Activated CD8-positive, alpha-beta memory T cell treated with anti-CD3 and anti-CD28 coated beads, Interleukin-2, amount 50 U/mL, for 24 hours (primary cell): Measurements from ENCODE around the gene KANSL2.
"Not testable (repeated sequence)": the region's sequence is repeated elsewhere in the genome, so short reads cannot be mapped to it uniquely, and the experiment has no call there.

Experiments
- DNase-seq: peaks from one replicate; pipeline ENCODE4 v3.0.0-alpha.2; 2020; ENCODE audit errors: extremely low read depth

The KANSL2 gene

GRCh38 chr12:48683534-48683933 is 1.5 kb upstream of the KANSL2 start:
- no peak for DNase-seq

- no peak for DNase-seq
Measured at GRCh38 chr12:48682927-48683326, 889 bp upstream of the KANSL2 start.

- DNase-seq = not testable (repeated sequence)
Measured at GRCh38 chr12:48682533-48682905, 481 bp upstream of the KANSL2 start.

- no peak for DNase-seq
Measured at GRCh38 chr12:48681399-48681709, 684 bp downstream of the KANSL2 start.

- DNase-seq = no peak
Measured at GRCh38 chr12:48680861-48681260, 1.2 kb downstream of the KANSL2 start.

GRCh38 chr12:48678551-48679185 is 3.4 kb downstream of the KANSL2 start:
- no peak for DNase-seq

- no peak for DNase-seq
Measured at GRCh38 chr12:48671231-48671856, 10.7 kb downstream of the KANSL2 start.

- DNase-seq = no peak
Measured at GRCh38 chr12:48668996-48669395, 13.0 kb downstream of the KANSL2 start.

- DNase-seq = no peak
Measured at GRCh38 chr12:48659863-48660262, 22.2 kb downstream of the KANSL2 start.

- no peak for DNase-seq
Measured at GRCh38 chr12:48651681-48652080, 30.4 kb downstream of the KANSL2 start.

- not testable (repeated sequence) for DNase-seq
Measured at GRCh38 chr12:48645354-48645753, 36.7 kb downstream of the KANSL2 start.

- DNase-seq = no peak
Measured at GRCh38 chr12:48643011-48643410, 39.0 kb downstream of the KANSL2 start.

- DNase-seq = not testable (repeated sequence)
Measured at GRCh38 chr12:48641752-48642555, 40.1 kb downstream of the KANSL2 start.

GRCh38 chr12:48640854-48641253 is 41.2 kb downstream of the KANSL2 start:
- DNase-seq = no peak

- no peak for DNase-seq
Measured at GRCh38 chr12:48640428-48640827, 41.6 kb downstream of the KANSL2 start.

GRCh38 chr12:48631071-48631470 is 51.0 kb downstream of the KANSL2 start:
- no peak for DNase-seq

GRCh38 chr12:48630346-48630745 is 51.7 kb downstream of the KANSL2 start:
- DNase-seq = no peak

GRCh38 chr12:48629541-48629940 is 52.5 kb downstream of the KANSL2 start:
- DNase-seq = no peak

GRCh38 chr12:48627556-48627955 is 54.5 kb downstream of the KANSL2 start:
- no peak for DNase-seq

GRCh38 chr12:48622997-48623396 is 59.0 kb downstream of the KANSL2 start:
- DNase-seq = not testable (repeated sequence)

- peak; percentile 48 for DNase-seq
Measured at GRCh38 chr12:48618541-48618940, 63.5 kb downstream of the KANSL2 start.

GRCh38 chr12:48615681-48616080 is 66.4 kb downstream of the KANSL2 start:
- no peak for DNase-seq

- no peak for DNase-seq
Measured at GRCh38 chr12:48613321-48613720, 68.7 kb downstream of the KANSL2 start.
